ENCODE measurements around the gene ITGAL. TPM values are rescaled to one million over a fixed set of nuclear protein-coding genes. Genes with fewer than 3 reads are reported as not detected.

The ITGAL gene
- total RNA-seq, 1 experiment from 2014 or later: not detected

GRCh38 chr16:30519120-30520049, 46.8 kb downstream of the ITGAL start:
- no peak overlapping the region for H2BK12ac ChIP-seq (ENCODE audit: insufficient read length, low read depth, low read length)
- no peak overlapping the region for H2BK5ac ChIP-seq (ENCODE audit: insufficient read length, low read length)
- no peak overlapping the region for H3K23ac ChIP-seq (ENCODE audit: insufficient read length, low read depth, low read length)
- H3K56ac ChIP-seq (ENCODE audit: insufficient read length, low read depth, low read length): no peak overlapping the region
- no peaks in the 10 kb centered on the region for H3K27me3 ChIP-seq (ENCODE audit: insufficient read depth, low read length)
- no CpG with 5 or more reads among the region's 20 CpGs for WGBS (ENCODE audit: extremely low coverage, insufficient read length, low lambda C conversion rate)
- H3K18ac ChIP-seq (ENCODE audit: insufficient read length, low read depth, low read length): no peak overlapping the region
- H2BK20ac ChIP-seq (ENCODE audit: low read depth, low read length, poor library complexity, severe bottlenecking): no peak overlapping the region
- DNase-seq: no peak
- H3K27ac ChIP-seq (ENCODE audit: insufficient read length, low read depth, low read length): no peak overlapping the region
- H3K4me2 ChIP-seq (ENCODE audit: insufficient read depth, insufficient read length, low read length): no peak overlapping the region
- H2BK120ac ChIP-seq (ENCODE audit: low read depth, low read length, poor library complexity, severe bottlenecking): no peak overlapping the region
- H3K23me2 ChIP-seq (ENCODE audit: insufficient read length, low read depth, low read length, poor library complexity, severe bottlenecking): no peaks in the 10 kb centered on the region
- H4K8ac ChIP-seq (replicated peaks; ENCODE audit: insufficient read length, low read depth, low read length): no peak overlapping the region
- H3K4me3 Mint-ChIP-seq: no peak overlapping the region; a peak in 1 of 5 replicates
- H2BK15ac ChIP-seq (ENCODE audit: low read depth, low read length): no peak overlapping the region
- no peak overlapping the region for H3K14ac ChIP-seq (ENCODE audit: insufficient read depth, low read length)
- H4K20me1 ChIP-seq (ENCODE audit: control insufficient read depth, insufficient read depth, insufficient read length): no peaks in the 10 kb centered on the region
- H3K27me3 Mint-ChIP-seq (ENCODE audit: low read depth): peaks cover 5% of the 10 kb centered on the region; the same call in 1 of the 2 replicates
- no peaks in the 10 kb centered on the region for H3K4me1 Mint-ChIP-seq
- no peak overlapping the region for H3K27ac Mint-ChIP-seq
- H3K9ac ChIP-seq (ENCODE audit: extremely low read depth, insufficient read length, low read length): no peak overlapping the region
- H3K79me2 ChIP-seq (ENCODE audit: insufficient read depth, low read length): no peaks in the 10 kb centered on the region
- H3T11ph ChIP-seq (ENCODE audit: low read length): no peak overlapping the region
- no peaks in the 10 kb centered on the region for H3K9me3 ChIP-seq (ENCODE audit: control insufficient read depth, low read depth, low read length)
- H2AK5ac ChIP-seq (ENCODE audit: insufficient read length, low read length): no peak overlapping the region
- H3K9me3 Mint-ChIP-seq: no peaks in the 10 kb centered on the region
- H4K5ac ChIP-seq (ENCODE audit: insufficient read length, low read depth, low read length): no peak overlapping the region
- no peaks in the 10 kb centered on the region for H3K4me1 ChIP-seq (ENCODE audit: insufficient read depth, low read length)
- H3K36me3 Mint-ChIP-seq (ENCODE audit: insufficient read depth in 1 of 3, low read depth in 3 of 3): peaks cover 0 to 2% (median 0%) of the 10 kb centered on the region in 3 experiments; a peak in 1 of 7 replicates
- no peak overlapping the region for H4K91ac ChIP-seq (ENCODE audit: insufficient read length, low read depth, low read length)
- no peaks in the 10 kb centered on the region for H3K79me1 ChIP-seq (ENCODE audit: insufficient read depth, low read depth, low read length, poor library complexity, severe bottlenecking)
- no peak overlapping the region for H2AFZ ChIP-seq (ENCODE audit: low read length)
- H3K4ac ChIP-seq (ENCODE audit: low read depth, low read length): no peak overlapping the region
- TF ChIP-seq, protein P1, sequence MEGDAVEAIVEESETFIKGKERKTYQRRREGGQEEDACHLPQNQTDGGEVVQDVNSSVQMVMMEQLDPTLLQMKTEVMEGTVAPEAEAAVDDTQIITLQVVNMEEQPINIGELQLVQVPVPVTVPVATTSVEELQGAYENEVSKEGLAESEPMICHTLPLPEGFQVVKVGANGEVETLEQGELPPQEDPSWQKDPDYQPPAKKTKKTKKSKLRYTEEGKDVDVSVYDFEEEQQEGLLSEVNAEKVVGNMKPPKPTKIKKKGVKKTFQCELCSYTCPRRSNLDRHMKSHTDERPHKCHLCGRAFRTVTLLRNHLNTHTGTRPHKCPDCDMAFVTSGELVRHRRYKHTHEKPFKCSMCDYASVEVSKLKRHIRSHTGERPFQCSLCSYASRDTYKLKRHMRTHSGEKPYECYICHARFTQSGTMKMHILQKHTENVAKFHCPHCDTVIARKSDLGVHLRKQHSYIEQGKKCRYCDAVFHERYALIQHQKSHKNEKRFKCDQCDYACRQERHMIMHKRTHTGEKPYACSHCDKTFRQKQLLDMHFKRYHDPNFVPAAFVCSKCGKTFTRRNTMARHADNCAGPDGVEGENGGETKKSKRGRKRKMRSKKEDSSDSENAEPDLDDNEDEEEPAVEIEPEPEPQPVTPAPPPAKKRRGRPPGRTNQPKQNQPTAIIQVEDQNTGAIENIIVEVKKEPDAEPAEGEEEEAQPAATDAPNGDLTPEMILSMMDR (conservative IDR thresholded peaks at IDR 0.05): no peak

Data from H9 (cell line).